GF-D8 (cell line): ENCODE data around the gene DMWD.

Experiments
- DNase-seq: peaks from one replicate; lab custom pipeline; 2025; lab: John Stamatoyannopoulos, UW

Gene DMWD

GRCh38 chr19:45786533-45786894, 6.1 kb downstream of the DMWD start:
- no peak for DNase-seq

- no peak for DNase-seq
Observed at GRCh38 chr19:45785781-45786532, 6.7 kb downstream of the DMWD start.

- DNase-seq, result no peak
Observed at GRCh38 chr19:45785097-45785496, 7.5 kb downstream of the DMWD start.

- DNase-seq, result no peak
Observed at GRCh38 chr19:45784096-45784495, 8.5 kb downstream of the DMWD start.

GRCh38 chr19:45782820-45783785, 9.5 kb downstream of the DMWD start:
- no peak for DNase-seq

- DNase-seq, result no peak
Observed at GRCh38 chr19:45782162-45782691, 10.4 kb downstream of the DMWD start, which contains the start of gene DMPK. DMPK (minus strand) TSS chr19:45782490; CDS start chr19:45782352, 138 bp downstream.

GRCh38 chr19:45781214-45782161, 11.2 kb downstream of the DMWD start:
- no peak for DNase-seq

- DNase-seq, result no peak
Observed at GRCh38 chr19:45780448-45781213, 12.0 kb downstream of the DMWD start.

GRCh38 chr19:45780146-45780447, 12.5 kb downstream of the DMWD start:
- no peak for DNase-seq

- DNase-seq, result no peak
Observed at GRCh38 chr19:45779231-45780145, 13.2 kb downstream of the DMWD start.

GRCh38 chr19:45778010-45778661, 14.5 kb downstream of the DMWD start:
- DNase-seq, result no peak

- no peak for DNase-seq
Observed at GRCh38 chr19:45777395-45777961, 15.2 kb downstream of the DMWD start.

- DNase-seq, result no peak
Observed at GRCh38 chr19:45774765-45775164, 17.9 kb downstream of the DMWD start.

- no peak for DNase-seq
Observed at GRCh38 chr19:45773384-45773783, 19.3 kb downstream of the DMWD start.

- no peak for DNase-seq
Observed at GRCh38 chr19:45772912-45773311, 19.7 kb downstream of the DMWD start.

GRCh38 chr19:45772130-45772840, 20.4 kb downstream of the DMWD start:
- no peak for DNase-seq

- DNase-seq, result no peak
Observed at GRCh38 chr19:45771311-45771933, 21.2 kb downstream of the DMWD start.
